Smooth muscle cell (in vitro differentiated cells): ENCODE data around the gene MFAP1. TPM values are rescaled to one million over a fixed set of nuclear protein-coding genes. Genes with fewer than 3 reads are reported as not detected.
"Not testable (repeated sequence)": the region's sequence is repeated elsewhere in the genome, so short reads cannot be mapped to it uniquely, and the experiment has no call there.

ENCODE experiments used
- DNase-seq: peaks from one replicate; lab custom pipeline; 2025; ENCODE audit not compliant: unreplicated experiment; lab: John Stamatoyannopoulos, UW
- H2AFZ ChIP-seq: fragments of 200-600 bp; sonication (generic); 2 replicates; pipeline ENCODE4 v1.6.0; 2016; ENCODE audit warnings: antibody characterized with exemption, low read depth, mild to moderate bottlenecking
- H3F3A ChIP-seq: fragments of 200-600 bp; sonication (generic); 2 replicates; pipeline ENCODE4 v1.6.0; 2017; ENCODE audit warnings: antibody characterized with exemption, low read depth
- H3K27ac ChIP-seq: fragments of 200-600 bp; sonication (generic); 2 replicates; pipeline ENCODE4 v1.5.1; 2016; ENCODE audit warnings: low read depth, mild to moderate bottlenecking
- H3K27me3 ChIP-seq: fragments of 200-600 bp; sonication (generic); 2 replicates; pipeline ENCODE4 v1.6.1; 2016; ENCODE audit warnings: low read depth, mild to moderate bottlenecking
- H3K36me3 ChIP-seq: fragments of 200-600 bp; sonication (generic); 2 replicates; pipeline ENCODE4 v1.5.1; 2016; ENCODE audit warnings: low read depth
- H3K4me1 ChIP-seq: fragments of 200-600 bp; sonication (generic); 2 replicates; pipeline ENCODE4 v1.5.1; 2016; ENCODE audit warnings: low read depth
- H3K4me2 ChIP-seq: fragments of 200-600 bp; sonication (generic); 2 replicates; pipeline ENCODE4 v1.6.0; 2016; ENCODE audit warnings: mild to moderate bottlenecking
- H3K4me3 ChIP-seq: fragments of 200-600 bp; sonication (generic); 2 replicates; pipeline ENCODE4 v1.5.1; 2016; ENCODE audit warnings: mild to moderate bottlenecking
- H3K79me2 ChIP-seq: fragments of 200-600 bp; sonication (generic); 2 replicates; pipeline ENCODE4 v1.6.0; 2016; ENCODE audit warnings: low read depth, mild to moderate bottlenecking
- H3K9ac ChIP-seq: fragments of 200-600 bp; sonication (generic); 2 replicates; pipeline ENCODE4 v1.6.0; 2016; ENCODE audit warnings: low read depth
- H3K9me3 ChIP-seq: fragments of 200-600 bp; sonication (generic); replicated peaks from 2 replicates; pipeline ENCODE4 v1.5.1; 2016; ENCODE audit warnings: low read depth
- H4K20me1 ChIP-seq: fragments of 200-600 bp; sonication (generic); 2 replicates; pipeline ENCODE4 v1.6.0; 2016; ENCODE audit warnings: low read depth
- WGBS: methylation state at CpG from one replicate; pipeline ENCODE4 v1.1.7; 2016; ENCODE audit warnings: low lambda C conversion rate; 5-methylcytosine and 5-hydroxymethylcytosine counted together
- polyA plus RNA-seq: library from polyadenylated mRNA; unstranded; fragments of >200 nt; fragmentation: Nextera tagmentation; extraction: Ambion mirVana; gene quantifications from 2 replicates; pipeline ENCODE4 v1.2.1, GENCODE V29; 2016
- total RNA-seq: library from RNA; depleted of rRNA; stranded (reverse); fragments of >200 nt; gene quantifications from 2 replicates; pipeline ENCODE4 v1.2.3, GENCODE V29; 2014
- TF ChIP-seq, protein P1 (sequence below): fragments of 200-600 bp; sonication (generic); IDR thresholded peaks from 2 replicates; pipeline ENCODE4 v1.5.1; 2017; ENCODE audit warnings: borderline replicate concordance, mild to moderate bottlenecking, antibody characterized with exemption; ENCODE audit not compliant: insufficient read depth, poor library complexity, severe bottlenecking

Gene MFAP1
- total and polyA plus RNA-seq, 2 experiments from 2014 or later, result 34.9 to 41.2 TPM

DNA sequence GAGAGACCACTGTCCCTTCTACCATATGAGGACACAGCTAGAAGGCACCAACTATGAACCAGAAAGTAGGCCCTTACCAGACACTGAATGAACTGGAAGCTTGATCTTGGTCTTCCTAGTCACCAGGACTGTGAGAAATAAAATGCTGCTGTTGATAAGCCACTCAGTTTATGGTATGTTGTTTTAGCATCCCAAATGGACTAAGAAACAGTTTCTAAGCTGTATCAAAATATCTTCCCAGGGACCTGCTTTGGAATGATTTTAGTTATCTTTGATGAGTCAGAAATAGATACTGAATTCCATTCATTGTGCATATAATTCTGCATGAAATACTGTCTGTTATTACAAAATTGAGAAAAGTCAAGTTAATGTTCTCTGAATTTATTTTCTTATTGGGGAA is 20.9 kb upstream of the MFAP1 start:
- Histone ChIP-seq H3K27me3 (no peaks in the 10 kb centered on the region), H3K27ac (no peak overlapping the region), H3K4me2 (no peak overlapping the region), H3F3A (no peaks in the 10 kb centered on the region), H3K9me3 (no peaks in the 10 kb centered on the region), H3K36me3 (no peaks in the 10 kb centered on the region), H3K79me2 (no peaks in the 10 kb centered on the region), H3K4me1 (no peaks in the 10 kb centered on the region), H4K20me1 (no peaks in the 10 kb centered on the region), H3K9ac (no peak overlapping the region), H2AFZ (no peak overlapping the region), H3K4me3 (no peak overlapping the region)
- TF ChIP-seq, protein P1, sequence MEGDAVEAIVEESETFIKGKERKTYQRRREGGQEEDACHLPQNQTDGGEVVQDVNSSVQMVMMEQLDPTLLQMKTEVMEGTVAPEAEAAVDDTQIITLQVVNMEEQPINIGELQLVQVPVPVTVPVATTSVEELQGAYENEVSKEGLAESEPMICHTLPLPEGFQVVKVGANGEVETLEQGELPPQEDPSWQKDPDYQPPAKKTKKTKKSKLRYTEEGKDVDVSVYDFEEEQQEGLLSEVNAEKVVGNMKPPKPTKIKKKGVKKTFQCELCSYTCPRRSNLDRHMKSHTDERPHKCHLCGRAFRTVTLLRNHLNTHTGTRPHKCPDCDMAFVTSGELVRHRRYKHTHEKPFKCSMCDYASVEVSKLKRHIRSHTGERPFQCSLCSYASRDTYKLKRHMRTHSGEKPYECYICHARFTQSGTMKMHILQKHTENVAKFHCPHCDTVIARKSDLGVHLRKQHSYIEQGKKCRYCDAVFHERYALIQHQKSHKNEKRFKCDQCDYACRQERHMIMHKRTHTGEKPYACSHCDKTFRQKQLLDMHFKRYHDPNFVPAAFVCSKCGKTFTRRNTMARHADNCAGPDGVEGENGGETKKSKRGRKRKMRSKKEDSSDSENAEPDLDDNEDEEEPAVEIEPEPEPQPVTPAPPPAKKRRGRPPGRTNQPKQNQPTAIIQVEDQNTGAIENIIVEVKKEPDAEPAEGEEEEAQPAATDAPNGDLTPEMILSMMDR, result no peak
- no peak for DNase-seq

DNA sequence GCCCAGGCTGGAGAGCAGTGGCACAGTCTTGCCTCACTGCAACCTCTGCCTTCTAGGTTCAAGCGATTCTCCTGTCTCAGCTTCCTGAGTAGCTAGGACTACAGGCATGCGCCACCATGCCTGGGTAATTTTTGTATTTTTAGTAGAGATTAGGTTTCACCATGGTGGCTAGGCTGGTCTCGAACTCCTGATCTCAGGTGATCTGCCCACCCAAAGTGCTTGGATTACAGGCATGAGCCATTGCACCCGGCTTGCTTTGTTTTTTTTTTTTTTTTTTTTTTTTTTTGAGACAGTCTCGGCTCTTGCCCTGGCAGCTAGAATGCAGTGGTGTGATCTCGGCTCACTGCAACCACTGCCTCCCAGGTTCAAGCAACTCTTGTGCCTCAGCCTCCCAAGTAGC is 8.0 kb upstream of the MFAP1 start:
- not testable (repeated sequence) for H2AFZ ChIP-seq, H3K27me3 ChIP-seq, H3K36me3 ChIP-seq, H3K79me2 ChIP-seq, H3K4me1 ChIP-seq, H3K4me2 ChIP-seq, H3F3A ChIP-seq, H3K9ac ChIP-seq, H4K20me1 ChIP-seq, H3K27ac ChIP-seq, DNase-seq, H3K4me3 ChIP-seq, H3K9me3 ChIP-seq
- 92% methylated on average over 6 of the region's 6 CpGs for WGBS

DNA sequence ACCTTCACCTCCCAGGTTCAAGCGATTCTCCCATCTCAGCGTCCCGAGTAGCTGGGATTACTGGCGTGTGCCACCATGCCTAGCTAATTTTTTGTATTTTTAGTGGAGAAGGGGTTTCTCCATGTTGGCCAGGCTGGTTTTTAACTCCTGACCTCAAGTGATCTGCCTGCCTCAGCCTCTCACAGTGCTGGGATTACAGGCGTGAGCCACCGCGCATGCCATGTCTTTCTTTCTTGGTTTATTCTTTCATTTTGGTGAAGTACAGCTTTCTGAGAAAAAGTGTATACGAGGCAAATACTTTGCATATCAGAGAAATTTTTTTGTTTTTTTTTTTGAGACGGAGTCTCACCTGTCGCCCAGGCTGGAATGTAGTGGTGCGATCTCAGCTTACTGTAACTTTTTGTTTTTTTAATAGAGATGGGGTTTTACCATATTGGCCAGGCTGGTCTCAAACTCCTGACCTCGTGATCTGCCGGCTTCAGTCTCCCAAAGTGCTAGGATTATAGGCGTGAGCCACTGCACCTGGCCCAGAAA is 7.1 kb upstream of the MFAP1 start:
- H3K4me2 ChIP-seq, H3K4me3 ChIP-seq, H3K79me2 ChIP-seq, H3K27ac ChIP-seq, H3K36me3 ChIP-seq, H3F3A ChIP-seq, H3K9me3 ChIP-seq, H4K20me1 ChIP-seq, H3K9ac ChIP-seq, DNase-seq, H2AFZ ChIP-seq, H3K4me1 ChIP-seq, H3K27me3 ChIP-seq: not testable (repeated sequence)
- WGBS, result 95% methylated on average over 14 of the region's 14 CpGs

DNA sequence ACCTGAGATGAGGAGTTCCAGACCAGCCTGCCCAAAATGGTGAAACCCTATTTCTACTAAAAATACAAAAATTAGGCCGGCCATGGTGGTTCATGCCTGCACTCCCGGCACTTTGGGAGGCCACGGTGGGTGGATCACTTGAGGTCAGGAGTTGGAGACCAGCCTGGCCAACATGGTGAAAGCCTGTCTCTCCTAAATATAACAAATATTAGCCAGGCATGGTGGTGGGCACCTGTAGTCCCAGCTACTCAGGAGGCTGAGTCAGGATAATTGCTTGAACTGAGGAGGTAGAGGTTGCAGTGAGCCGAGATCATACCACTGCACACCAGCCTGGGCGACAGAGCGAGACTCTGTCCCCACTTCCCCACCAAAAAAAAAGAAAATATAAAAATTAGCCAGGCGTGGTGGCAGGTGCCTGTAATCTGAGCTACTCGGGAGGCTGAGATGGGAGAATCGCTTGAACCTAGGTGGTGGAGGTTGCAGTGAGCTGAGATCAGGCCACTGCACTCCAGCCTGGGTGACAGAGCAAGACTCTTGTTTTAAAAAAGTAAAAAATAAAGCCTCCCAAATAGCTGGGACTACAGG is 6.3 kb upstream of the MFAP1 start:
- not testable (repeated sequence) for H3K4me2 ChIP-seq, H3F3A ChIP-seq, H3K79me2 ChIP-seq, H3K4me1 ChIP-seq, H3K27ac ChIP-seq, H3K9ac ChIP-seq, DNase-seq, H2AFZ ChIP-seq, H3K36me3 ChIP-seq, H3K27me3 ChIP-seq, H3K4me3 ChIP-seq, H4K20me1 ChIP-seq, H3K9me3 ChIP-seq
- WGBS, result 98% methylated on average over 9 of the region's 9 CpGs

DNA sequence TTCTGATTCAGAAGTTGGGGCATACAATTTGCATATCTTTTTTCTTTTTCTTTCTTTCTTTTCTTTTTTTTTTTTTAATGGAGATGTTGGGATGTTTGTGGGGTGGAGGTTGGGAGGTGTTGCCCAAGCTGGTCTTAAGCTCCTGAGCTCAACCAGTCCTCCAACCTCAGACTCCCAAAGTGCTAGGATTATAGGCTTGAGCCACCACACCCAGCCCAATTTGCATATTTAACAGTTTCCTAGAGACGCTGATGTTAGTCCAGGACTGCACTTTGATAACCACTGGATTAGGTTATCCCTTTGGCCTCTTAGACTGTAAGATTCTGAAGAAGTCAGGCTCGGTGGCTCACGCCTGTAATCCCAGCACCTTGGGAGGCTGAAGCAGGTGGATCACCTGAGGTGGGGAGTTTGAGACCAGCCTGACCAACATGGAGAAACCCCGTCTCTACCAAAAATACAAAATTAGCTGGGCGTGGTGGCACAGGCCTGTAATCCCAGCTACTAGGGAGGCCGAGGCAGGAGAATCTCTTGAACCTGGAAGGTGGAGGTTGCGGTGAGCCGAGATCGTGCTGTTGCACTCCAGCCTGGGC is 5.6 kb upstream of the MFAP1 start:
- H4K20me1 ChIP-seq, H3K36me3 ChIP-seq, H2AFZ ChIP-seq, H3K79me2 ChIP-seq, H3K4me1 ChIP-seq, H3F3A ChIP-seq, DNase-seq, H3K9me3 ChIP-seq, H3K27ac ChIP-seq, H3K4me3 ChIP-seq, H3K9ac ChIP-seq, H3K27me3 ChIP-seq, H3K4me2 ChIP-seq: not testable (repeated sequence)
- WGBS, result 95% methylated on average over 9 of the region's 9 CpGs
